Ishikawa (cell line): ENCODE measurements around the gene KRT13.

ENCODE experiments used
- CEBPB ChIP-seq: IDR thresholded peaks from 2 replicates; pipeline ENCODE4 v1.6.1; 2012
- CREB1 ChIP-seq: IDR thresholded peaks from 2 replicates; pipeline ENCODE4 v1.6.1; 2012; ENCODE audit warnings: low read depth
- EGR1 ChIP-seq: IDR thresholded peaks from 2 replicates; pipeline ENCODE4 v1.6.1; 2012
- EP300 ChIP-seq: IDR thresholded peaks from 2 replicates; pipeline ENCODE4 v1.6.1; 2012; ENCODE audit warnings: borderline replicate concordance
- FOXM1 ChIP-seq: IDR thresholded peaks from 2 replicates; pipeline ENCODE4 v1.6.1; 2012; ENCODE audit warnings: low read depth, borderline replicate concordance
- MAX ChIP-seq: IDR thresholded peaks from 2 replicates; pipeline ENCODE4 v1.6.1; 2012
- NFIC ChIP-seq: IDR thresholded peaks from 2 replicates; pipeline ENCODE4 v1.6.1; 2012
- RAD21 ChIP-seq: IDR thresholded peaks from 2 replicates; pipeline ENCODE4 v1.6.1; 2012; ENCODE audit warnings: low read depth
- REST ChIP-seq: IDR thresholded peaks from 2 replicates; pipeline ENCODE4 v1.6.1; 2012; ENCODE audit warnings: low read depth, mild to moderate bottlenecking
- TAF1 ChIP-seq: IDR thresholded peaks from 2 replicates; pipeline ENCODE4 v1.6.1; 2012; ENCODE audit warnings: low read depth, mild to moderate bottlenecking
- TCF12 ChIP-seq: IDR thresholded peaks from 2 replicates; pipeline ENCODE4 v1.6.1; 2012; ENCODE audit warnings: low read depth
- TEAD4 ChIP-seq: IDR thresholded peaks from 2 replicates; pipeline ENCODE4 v1.6.1; 2012
- USF1 ChIP-seq: IDR thresholded peaks from 2 replicates; pipeline ENCODE4 v1.6.1; 2012
- YY1 ChIP-seq: IDR thresholded peaks from 2 replicates; pipeline ENCODE4 v1.6.1; 2012; ENCODE audit warnings: low read depth
- ZBTB7A ChIP-seq: IDR thresholded peaks from 2 replicates; pipeline ENCODE4 v1.6.1; 2012; ENCODE audit warnings: low read depth

KRT13 gene

GRCh38 chr17:41511116-41511515 is 5.7 kb upstream of the KRT13 start:
- TF ChIP-seq TEAD4 = no peak
- no peak for TF ChIP-seq FOXM1
- no peak for TF ChIP-seq YY1
- TF ChIP-seq NFIC = no peak
- TF ChIP-seq REST = no peak
- no peak for TF ChIP-seq CEBPB
- TF ChIP-seq ZBTB7A = no peak
- TF ChIP-seq MAX = no peak
- no peak for TF ChIP-seq EGR1
- no peak for TF ChIP-seq CREB1
- no peak for TF ChIP-seq USF1

GRCh38 chr17:41510251-41511065 is 5.0 kb upstream of the KRT13 start:
- TF ChIP-seq MAX (no peak), CEBPB (no peak), FOXM1 (no peak), REST (no peak), CREB1 (no peak), EGR1 (no peak), RAD21 (no peak), TCF12 (no peak), YY1 (no peak), EP300 (no peak), ZBTB7A (no peak)

GRCh38 chr17:41507315-41507880 is 2.0 kb upstream of the KRT13 start:
- no peak for TF ChIP-seq REST
- TF ChIP-seq CREB1 = no peak
- 0 out of 2 replicates have a peak, but pooled peaks have one; percentile 42 for TF ChIP-seq TCF12
- TF ChIP-seq EP300 = 0 out of 2 replicates have a peak, but pooled peaks have one; percentile 39
- TF ChIP-seq NFIC = 0 out of 2 replicates have a peak, but pooled peaks have one; percentile 24
- TF ChIP-seq EGR1 = no peak
- no peak for TF ChIP-seq TEAD4
- 0 out of 2 replicates have a peak, but pooled peaks have one; percentile 17 for TF ChIP-seq YY1
- no peak for TF ChIP-seq USF1
- no peak for TF ChIP-seq RAD21
- no peak for TF ChIP-seq MAX
- TF ChIP-seq ZBTB7A = no peak
- TF ChIP-seq TAF1 = no peak
- no peak for TF ChIP-seq CEBPB
- TF ChIP-seq FOXM1 = no peak
